Tongue (tissue), 2 donors: ENCODE results near the gene SLIT1. TPM values are rescaled to one million over a fixed set of nuclear protein-coding genes. Genes with fewer than 3 reads are reported as not detected.
A peak's percentile ranks its signal among the peaks of the same experiment; 100 is the strongest.

Source experiments
- DNase-seq: peaks from one replicate; pipeline ENCODE4 v3.0.0-alpha.2; 2015
- total RNA-seq: library from RNA; depleted of rRNA; stranded (reverse); fragments of >200 nt; gene quantifications from one replicate; pipeline ENCODE4 v1.2.3, GENCODE V29; 2014

Gene SLIT1
- total RNA-seq, 1 donor from 2014 or later = 0.72 TPM

- DNase-seq = no peak
Observed at GRCh38 chr10:97001183-97001991, 184.4 kb downstream of the SLIT1 start.

DNA sequence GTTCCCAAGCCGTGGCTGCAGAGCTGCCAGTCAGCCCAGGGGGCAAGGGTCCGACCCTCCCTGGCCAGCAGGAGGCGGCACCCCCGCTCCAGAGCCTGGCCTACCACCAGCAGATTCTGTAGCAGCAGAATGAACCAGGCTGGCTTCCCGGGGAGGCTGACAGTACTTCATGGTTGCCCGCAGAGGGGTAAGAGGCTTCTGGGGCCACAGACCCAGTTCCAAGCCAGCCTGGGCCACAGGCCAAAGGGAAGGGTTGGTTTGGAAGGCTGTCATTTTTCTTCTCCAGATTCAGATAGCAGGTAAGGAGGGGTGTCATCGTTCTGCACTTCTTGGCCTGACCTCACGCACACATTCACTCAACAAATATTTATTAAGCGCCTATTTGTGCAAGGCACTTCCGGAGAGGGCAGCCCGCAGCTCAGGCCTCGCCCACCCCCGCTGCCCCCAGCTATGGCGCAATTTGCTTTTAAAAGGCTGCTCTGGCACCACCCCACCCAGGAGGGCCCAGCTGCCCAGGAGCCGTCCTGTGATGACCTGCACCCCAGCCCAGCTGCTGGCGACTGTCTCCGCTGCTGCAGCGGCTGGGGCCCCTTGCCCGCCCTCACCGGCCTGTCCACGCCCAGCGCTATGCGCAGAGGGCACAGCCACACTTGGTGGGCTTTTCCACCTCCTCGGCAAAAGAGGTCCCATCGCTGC, 185.1 kb downstream of the SLIT1 start:
- no peak for DNase-seq

- DNase-seq = no peak
Observed at GRCh38 chr10:96999987-97000386, 185.8 kb downstream of the SLIT1 start.

DNA sequence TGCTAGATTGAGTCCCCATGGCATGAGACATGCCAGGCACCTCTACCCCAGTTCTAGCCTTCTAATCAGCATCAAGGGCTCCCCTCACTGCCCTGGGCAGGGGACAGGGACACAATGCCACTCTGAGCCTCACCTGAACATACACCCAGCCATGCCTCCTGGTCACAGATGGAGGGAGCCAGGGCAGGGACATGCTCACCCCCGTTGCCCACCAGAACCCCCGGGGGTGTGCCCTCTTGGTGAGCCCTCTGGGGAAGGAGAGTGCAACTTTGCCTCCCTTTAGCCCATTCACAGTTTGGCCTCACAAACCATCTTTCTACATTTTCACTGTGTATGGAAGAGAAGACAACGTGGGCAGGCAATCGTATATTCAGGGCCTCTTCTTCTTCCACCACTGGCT, 186.4 kb downstream of the SLIT1 start:
- no peak for DNase-seq

GRCh38 chr10:96998329-96998888, 187.3 kb downstream of the SLIT1 start:
- DNase-seq = peak; percentile 22

GRCh38 chr10:96996275-96996965, 189.3 kb downstream of the SLIT1 start:
- DNase-seq = no peak

DNA sequence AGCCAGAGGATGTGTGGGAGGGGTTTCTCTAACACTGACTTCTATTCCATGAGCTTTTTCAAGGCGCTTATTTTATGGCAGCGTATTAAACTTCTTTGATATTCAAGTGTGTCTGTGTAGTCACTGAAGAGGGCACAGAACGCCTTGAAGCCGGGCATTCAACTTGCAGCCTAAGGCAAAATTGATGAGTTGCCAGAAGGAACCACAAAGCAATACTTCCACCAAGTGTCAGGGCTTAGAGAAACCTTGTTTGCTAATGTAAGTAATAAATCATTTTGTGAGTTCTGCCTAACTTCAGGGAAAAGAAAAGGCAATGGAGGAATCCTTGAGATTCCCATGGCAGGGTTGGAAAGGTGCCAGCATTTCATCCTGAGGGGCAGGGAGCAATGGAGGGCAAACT, 189.9 kb downstream of the SLIT1 start:
- DNase-seq = no peak

DNA sequence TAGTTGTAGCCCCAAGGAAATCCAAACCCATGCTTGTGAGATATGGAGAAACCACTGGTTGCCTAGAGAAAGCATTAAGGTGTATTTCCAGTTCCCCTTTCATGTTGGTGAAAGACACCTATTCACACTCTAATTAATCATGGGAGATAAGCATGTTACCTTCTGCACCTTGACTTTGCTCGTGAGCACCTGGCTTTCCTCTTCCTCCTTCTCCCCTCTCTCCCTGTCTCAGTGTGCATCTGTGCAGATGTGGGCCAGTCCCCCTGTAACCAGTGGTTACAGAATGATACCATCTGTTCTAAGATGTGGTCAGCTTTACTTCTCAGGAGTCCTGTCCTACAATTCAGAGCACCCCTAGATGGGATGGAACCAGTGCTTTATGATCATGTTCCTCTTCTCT, 193.0 kb downstream of the SLIT1 start:
- no peak for DNase-seq

GRCh38 chr10:96991313-96991841, 194.4 kb downstream of the SLIT1 start:
- DNase-seq = peak; percentile 16

DNA sequence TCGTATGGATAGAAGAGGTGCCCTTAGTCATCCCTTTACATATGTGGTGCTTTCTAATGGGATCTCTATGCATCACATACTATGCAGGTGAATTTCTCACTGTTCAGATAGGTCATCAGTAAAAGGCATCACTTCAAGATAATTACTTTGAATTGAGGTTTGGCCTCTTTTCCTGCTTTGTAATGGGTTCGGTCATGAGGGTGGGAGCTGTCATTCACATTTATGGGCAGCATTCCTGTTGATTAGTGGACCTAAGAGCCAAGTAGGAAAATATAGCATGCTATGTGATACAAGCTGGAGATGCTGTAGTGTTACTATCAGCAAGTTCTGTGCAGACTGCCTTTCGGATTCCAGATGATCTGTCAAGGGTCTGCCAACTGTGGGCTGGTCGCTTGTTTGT, 197.3 kb downstream of the SLIT1 start:
- DNase-seq = no peak

- DNase-seq = no peak
Observed at GRCh38 chr10:96987842-96988175, 197.9 kb downstream of the SLIT1 start.

GRCh38 chr10:96987141-96987841, 198.5 kb downstream of the SLIT1 start:
- DNase-seq = no peak

GRCh38 chr10:96986200-96986856, 199.4 kb downstream of the SLIT1 start:
- DNase-seq = no peak

DNA sequence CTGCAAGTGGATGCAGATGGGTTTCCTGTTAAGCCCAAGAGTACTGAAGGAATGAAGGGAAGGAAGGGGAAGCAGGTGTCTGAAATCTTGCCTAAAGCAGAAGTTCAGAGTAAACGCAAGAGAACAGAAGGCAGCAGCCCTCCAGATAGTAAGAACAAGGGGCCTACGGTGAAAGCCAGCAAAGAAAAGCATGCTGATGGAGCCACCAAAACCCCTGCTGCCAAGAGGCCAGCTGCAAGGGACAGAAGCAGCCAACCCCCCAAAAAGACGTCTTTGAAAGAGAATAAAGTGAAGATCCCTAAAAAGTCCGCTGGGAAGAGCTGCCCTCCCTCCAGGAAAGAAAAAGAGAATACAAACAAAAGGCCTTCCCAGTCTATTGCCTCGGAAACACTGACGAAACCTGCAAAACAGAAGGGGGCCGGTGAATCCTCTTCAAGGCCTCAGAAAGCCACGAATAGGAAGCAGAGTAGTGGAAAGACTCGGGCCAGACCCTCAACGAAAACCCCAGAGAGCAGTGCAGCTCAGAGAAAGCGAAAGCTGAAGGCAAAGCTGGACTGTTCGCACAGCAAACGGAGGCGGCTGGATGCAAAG, 201.1 kb downstream of the SLIT1 start:
- DNase-seq = peak; percentile 76

DNA sequence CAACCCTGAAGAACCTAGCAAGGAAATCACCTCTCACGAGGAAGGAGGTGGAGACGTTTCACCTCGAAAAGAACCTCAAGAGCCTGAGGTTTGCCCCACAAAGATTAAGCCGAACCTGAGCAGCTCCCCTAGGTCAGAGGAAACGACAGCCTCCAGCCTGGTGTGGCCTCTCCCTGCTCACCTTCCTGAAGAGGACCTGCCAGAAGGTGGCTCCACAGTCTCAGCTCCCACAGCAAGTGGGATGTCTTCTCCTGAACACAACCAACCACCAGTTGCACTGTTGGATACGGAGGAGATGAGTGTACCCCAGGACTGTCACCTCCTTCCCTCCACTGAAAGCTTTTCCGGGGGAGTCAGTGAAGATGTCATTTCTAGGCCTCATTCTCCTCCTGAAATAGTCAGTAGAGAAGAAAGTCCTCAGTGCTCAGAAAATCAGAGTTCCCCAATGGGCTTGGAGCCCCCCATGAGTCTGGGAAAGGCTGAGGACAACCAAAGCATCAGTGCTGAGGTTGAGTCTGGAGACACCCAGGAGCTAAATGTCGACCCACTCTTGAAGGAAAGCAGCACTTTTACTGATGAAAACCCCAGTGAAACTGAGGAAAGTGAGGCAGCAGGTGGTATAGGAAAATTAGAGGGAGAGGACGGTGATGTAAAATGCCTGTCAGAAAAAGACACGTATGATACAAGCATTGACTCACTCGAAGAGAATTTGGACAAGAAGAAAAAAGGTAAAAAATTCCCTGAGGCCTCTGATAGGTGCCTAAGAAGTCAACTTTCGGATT, 203.4 kb downstream of the SLIT1 start:
- DNase-seq = no peak

DNA sequence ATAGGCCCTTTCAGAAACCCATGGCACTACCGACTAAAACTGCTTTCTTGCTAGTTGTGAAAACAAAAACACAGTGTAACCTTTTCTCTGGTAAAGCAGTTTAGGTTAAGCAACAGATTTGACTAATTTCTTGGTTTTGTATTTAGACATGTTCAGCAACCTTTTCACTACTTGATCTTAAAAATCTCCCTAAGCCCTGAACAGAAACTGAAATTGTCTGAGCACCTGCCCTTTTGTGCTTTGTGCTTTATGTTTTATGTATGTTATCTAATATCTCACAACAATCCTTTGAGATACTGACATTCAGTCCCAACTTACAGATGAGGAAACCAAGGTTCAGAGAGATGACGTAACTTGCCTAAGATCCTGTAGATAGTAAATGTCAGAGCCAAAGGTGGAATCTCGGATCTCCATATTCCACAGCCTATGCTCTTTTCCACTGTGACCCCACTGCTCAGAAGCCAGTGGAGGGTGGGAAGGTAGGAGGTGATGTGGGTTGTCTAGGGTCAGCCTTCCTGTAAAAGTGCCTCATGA, 207.1 kb downstream of the SLIT1 start:
- no peak for DNase-seq

DNA sequence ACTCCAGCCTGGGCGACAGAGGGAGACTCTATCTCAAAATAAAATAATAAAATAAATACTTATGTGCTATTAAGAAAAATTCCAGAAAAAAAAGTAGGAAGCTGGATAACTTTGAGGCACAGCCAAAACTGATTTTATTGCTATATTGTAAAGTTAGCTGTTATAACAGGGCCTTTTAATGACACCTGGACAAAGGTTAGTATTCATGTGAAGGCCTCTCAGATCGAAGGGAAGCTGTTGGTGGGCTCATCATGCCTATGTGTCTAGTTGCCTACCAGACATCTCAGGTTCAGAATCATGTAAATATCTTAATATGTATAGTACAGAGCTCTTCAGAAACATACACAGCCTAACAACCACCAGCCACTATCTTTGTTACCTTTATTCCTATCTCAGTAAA, 210.6 kb downstream of the SLIT1 start:
- no peak for DNase-seq

DNA sequence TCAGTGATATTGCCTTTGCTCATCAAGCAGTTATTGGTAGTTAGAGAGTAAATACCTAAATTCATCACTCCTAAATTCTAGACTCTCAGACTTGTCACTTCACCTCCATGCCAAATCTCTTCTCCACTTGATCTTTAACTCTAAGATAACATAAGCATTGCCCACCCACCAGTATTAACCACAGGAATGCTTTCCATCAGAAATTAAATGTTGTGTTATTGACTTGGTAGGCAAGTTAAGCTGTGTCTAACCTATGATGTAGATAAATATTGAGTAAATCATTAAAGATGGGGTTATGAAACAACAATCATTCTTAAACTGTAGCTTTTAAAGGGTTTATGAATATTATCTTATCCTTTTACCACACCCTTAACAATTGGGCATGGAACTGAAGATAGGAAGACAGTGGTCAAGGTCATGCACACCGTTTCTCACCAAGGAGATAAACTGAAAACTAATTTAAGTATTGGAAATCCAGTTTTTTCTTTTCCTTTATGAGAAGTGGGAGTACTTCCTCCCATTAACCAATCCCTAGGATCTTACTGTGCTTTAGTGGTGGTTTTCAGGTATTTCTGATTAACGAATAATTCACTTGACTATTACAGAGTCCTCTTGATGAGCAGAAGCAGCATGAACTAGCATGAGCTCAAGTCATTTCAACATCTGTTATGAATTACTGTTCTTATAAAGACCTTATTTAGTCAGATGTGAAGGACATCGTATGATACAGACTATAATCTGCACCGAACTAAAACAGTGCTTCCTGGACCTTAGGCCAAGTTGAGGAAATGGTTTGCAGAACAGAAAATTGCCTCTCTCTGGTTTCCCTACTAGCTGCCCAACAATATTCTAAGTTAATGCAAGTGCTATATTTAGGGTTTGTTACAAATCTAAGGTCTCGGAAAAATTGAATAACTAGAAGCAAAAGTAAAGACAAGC, 211.7 kb downstream of the SLIT1 start:
- DNase-seq = peak; percentile 19

DNA sequence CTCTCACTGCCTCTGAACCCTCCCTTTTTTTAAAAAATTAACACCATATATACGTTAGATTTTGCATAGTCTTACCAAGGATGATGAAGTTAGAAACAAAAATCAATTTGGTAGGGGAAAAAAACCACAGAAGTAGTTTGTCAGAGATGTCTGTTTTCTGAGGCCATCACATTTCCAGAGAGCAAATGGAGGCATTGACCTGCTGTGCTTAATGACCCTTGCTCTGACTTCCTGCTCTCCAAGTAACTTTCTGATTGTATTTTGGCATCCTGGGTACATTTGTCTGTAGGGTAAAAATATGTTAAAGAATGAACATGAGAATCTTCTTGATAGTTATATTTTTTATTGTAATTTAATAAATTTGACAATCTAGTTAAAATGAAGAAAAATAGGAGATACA, 213.5 kb downstream of the SLIT1 start:
- DNase-seq = no peak
